ENCODE data around the gene CHRND.

CHRND gene

GRCh38 chr2:232492963-232493700 lies 32.8 kb upstream of the CHRND start:
- no peak for DNase-seq (ENCODE audit: low read depth in 1 of 2, low spot score in 1 of 2)
- no peak overlapping the region for H3K4me3 ChIP-seq (replicated peaks; ENCODE audit: insufficient read depth, low read length)
- TF ChIP-seq POLR2AphosphoS5 (IDR thresholded peaks at IDR 0.05; ENCODE audit: low read depth) (no peak), CTCF (IDR thresholded peaks at IDR 0.05; ENCODE audit: insufficient read depth, low read length) (no peak), SPI1 (IDR thresholded peaks at IDR 0.05; ENCODE audit: borderline replicate concordance, low read depth) (no peak), REST (IDR thresholded peaks at IDR 0.05; ENCODE audit: insufficient replicate concordance, low read depth) (no peak), GABPA (IDR thresholded peaks at IDR 0.05; ENCODE audit: low read depth) (no peak)
- H3K27me3 ChIP-seq (ENCODE audit: insufficient read depth, poor library complexity, severe bottlenecking) = peaks cover 21% of the 10 kb centered on the region
- H3K27ac ChIP-seq (replicated peaks) = no peak overlapping the region

GRCh38 chr2:232493701-232494474 lies 32.1 kb upstream of the CHRND start:
- H3K27ac ChIP-seq (replicated peaks) = no peak overlapping the region
- peaks cover 15% of the 10 kb centered on the region for H3K27me3 ChIP-seq (ENCODE audit: insufficient read depth, poor library complexity, severe bottlenecking)
- DNase-seq (ENCODE audit: low read depth in 1 of 2, low spot score in 1 of 2) = no peak
- no peak for TF ChIP-seq CTCF (IDR thresholded peaks at IDR 0.05; ENCODE audit: insufficient read depth, low read length)
- TF ChIP-seq GABPA (IDR thresholded peaks at IDR 0.05; ENCODE audit: low read depth) = no peak
- no peak for TF ChIP-seq REST (IDR thresholded peaks at IDR 0.05; ENCODE audit: insufficient replicate concordance, low read depth)
- no peak for TF ChIP-seq POLR2AphosphoS5 (IDR thresholded peaks at IDR 0.05; ENCODE audit: low read depth)
- no peak for TF ChIP-seq SPI1 (IDR thresholded peaks at IDR 0.05; ENCODE audit: borderline replicate concordance, low read depth)
- no peak overlapping the region for H3K4me3 ChIP-seq (replicated peaks; ENCODE audit: insufficient read depth, low read length)

- Histone ChIP-seq H3K27ac (replicated peaks) (no peak overlapping the region), H3K27me3 (ENCODE audit: insufficient read depth, poor library complexity, severe bottlenecking) (peaks cover 14% of the 10 kb centered on the region), H3K4me3 (replicated peaks; ENCODE audit: insufficient read depth, low read length) (no peak overlapping the region)
- TF ChIP-seq CTCF (IDR thresholded peaks at IDR 0.05; ENCODE audit: insufficient read depth, low read length) (no peak), POLR2AphosphoS5 (IDR thresholded peaks at IDR 0.05; ENCODE audit: low read depth) (no peak), GABPA (IDR thresholded peaks at IDR 0.05; ENCODE audit: low read depth) (no peak), REST (IDR thresholded peaks at IDR 0.05; ENCODE audit: insufficient replicate concordance, low read depth) (no peak), SPI1 (IDR thresholded peaks at IDR 0.05; ENCODE audit: borderline replicate concordance, low read depth) (no peak)
- no peak for DNase-seq (ENCODE audit: low read depth in 1 of 2, low spot score in 1 of 2)
Measured at GRCh38 chr2:232494542-232494941, 31.4 kb upstream of the CHRND start.
